GM18502 (cell line): ENCODE results near the gene DOCK4.

ENCODE experiments used
- ATAC-seq: cut with Tn5 transposase; IDR thresholded peaks from one replicate; pipeline ENCODE4 v1.9.1; 2021; ENCODE audit warnings: mild to moderate bottlenecking; ENCODE audit not compliant: unreplicated experiment, poor library complexity

The DOCK4 gene

GRCh38 chr7:112065758-112066157, 140.4 kb downstream of the DOCK4 start:
- no peak for ATAC-seq

DNA sequence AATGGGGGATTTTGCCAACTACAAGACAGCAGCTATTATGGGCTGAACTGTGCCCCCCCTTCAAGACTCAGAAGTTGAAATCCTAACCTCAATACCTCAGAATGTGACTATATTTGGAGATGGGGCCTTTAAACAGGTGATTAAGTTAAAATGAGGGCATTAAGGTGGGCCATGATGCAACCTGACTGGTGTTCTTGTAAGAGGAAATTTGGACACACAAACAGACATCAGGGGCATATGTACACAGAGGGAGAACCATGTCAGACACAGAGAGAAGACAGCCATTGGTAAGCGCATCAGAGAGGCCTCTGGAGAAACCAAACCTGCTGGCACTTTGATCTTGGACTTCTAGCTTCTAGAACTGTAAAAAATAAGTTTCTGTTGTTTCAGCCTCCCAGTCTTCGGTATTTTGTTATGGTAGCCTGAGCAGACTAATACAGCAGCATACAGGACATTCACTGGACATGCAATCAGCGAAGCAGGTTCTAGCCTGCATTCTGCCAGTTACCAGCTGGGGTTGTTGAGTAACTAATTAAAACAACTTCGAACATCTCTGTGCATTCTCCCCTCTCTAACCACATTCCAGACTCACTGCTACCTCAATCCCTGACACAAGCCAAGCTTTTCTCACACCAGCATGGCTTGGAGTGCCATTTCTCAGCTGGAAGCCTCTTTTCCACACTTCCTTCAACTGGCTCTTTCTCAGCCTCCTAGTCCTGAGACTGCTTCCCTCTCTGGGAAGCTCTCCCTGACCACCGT, 141.4 kb downstream of the DOCK4 start:
- ATAC-seq, result no peak

DNA sequence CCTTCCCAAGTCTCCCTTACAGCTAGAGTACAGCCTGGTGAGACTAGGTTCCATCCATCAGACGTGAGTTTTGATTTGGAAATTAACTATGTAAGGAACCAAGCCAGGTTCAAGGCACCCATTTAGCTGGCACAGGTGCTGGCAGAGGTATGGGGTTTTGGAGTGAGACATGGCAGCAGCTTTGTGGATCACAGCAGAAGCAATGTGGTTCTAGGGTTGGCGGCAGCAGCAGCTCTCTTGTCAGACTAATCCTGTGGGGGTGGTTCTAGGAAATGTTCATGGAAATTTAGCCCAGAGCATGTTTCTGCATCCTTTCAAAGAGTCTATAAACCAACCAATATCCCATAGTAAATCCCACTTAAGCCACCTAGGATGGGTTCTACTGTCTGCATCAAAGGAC, 142.2 kb downstream of the DOCK4 start:
- ATAC-seq, result no peak

- ATAC-seq, result no peak
These were observed 145.1 kb downstream of the DOCK4 start for GRCh38 chr7:112061051-112061450.

DNA sequence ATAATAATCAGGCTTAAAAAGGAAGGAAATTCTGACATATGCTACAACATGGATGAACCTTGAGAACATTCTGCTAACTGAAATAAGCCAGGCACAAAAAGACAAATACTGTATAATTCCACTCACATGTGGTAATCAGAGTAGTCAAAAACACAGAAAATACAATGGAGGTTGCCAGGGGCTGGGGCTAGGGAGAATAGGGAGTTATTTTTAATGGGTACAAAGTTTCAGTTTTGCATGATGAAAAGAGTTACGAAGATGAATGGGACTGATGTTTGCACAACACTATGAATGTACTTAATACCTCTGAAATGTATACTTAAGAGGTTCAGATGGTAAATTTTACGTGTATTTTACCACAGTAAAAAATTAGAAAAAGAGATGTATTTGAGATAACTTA, 145.6 kb downstream of the DOCK4 start:
- ATAC-seq, result no peak

GRCh38 chr7:112059675-112060074, 146.5 kb downstream of the DOCK4 start:
- ATAC-seq, result no peak

DNA sequence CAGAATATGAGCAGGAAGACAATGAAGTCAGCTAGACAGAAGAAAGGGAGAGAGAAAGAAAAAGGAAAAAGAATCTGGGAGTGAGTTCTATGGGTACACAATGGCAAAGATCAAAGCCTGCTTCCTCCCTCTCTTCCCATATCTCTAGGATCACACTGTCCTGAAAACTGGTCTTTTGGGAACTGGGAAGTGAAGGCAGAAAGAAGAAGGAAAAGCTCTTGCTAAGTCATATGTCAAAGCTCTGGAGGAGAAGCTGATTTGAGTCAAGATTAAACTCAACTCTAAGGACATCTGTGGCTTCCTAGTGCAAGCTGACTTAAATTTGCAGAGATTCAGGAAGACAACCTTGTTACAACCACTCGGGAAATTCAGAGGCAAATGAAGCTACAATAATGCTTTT, 147.5 kb downstream of the DOCK4 start:
- no peak for ATAC-seq

DNA sequence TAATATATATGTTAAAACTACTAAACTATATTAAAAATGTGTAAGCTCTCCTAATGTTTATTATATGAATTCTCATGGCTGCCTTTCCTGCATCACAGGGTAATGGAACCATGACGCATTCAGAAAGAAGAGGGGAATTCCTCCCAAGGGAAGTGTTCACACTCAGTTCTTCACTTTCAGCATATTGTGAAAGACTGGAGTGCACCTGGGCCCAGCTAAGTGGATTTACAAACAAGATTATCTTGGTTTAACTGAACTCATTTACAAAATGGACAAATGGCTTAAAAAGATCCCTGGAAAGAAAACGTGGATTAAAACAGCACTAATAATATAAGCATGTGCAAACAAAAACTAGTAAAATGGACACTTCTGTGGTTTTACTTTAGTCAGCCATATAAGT, 149.8 kb downstream of the DOCK4 start:
- ATAC-seq, result peak; percentile 87

GRCh38 chr7:112053737-112054069, 152.5 kb downstream of the DOCK4 start:
- ATAC-seq, result no peak

- ATAC-seq, result no peak
These were observed 153.0 kb downstream of the DOCK4 start for GRCh38 chr7:112052993-112053736.

- ATAC-seq, result no peak
These were observed 153.7 kb downstream of the DOCK4 start for GRCh38 chr7:112052498-112052897.

- ATAC-seq, result no peak
These were observed 155.8 kb downstream of the DOCK4 start for GRCh38 chr7:112050250-112050881.

GRCh38 chr7:112049555-112050249, 156.5 kb downstream of the DOCK4 start:
- no peak for ATAC-seq

DNA sequence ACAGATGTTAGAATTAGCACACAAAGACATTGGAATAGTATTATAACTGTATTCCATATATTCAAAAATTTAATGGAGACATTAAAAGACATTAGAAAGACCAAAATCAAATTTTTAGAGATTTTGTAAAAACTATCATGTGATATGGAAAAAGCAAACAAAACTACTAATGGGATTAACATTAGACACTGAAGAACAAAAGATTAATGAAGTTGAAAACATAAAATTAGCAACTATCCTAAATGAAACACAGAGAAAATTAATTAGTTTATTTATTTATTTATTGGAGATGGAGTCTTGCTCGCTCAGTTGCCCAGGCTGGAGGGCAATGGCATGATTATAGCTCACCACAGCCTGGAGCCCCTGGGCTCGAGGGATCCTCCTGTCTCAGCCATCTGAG, 158.8 kb downstream of the DOCK4 start:
- ATAC-seq, result no peak

DNA sequence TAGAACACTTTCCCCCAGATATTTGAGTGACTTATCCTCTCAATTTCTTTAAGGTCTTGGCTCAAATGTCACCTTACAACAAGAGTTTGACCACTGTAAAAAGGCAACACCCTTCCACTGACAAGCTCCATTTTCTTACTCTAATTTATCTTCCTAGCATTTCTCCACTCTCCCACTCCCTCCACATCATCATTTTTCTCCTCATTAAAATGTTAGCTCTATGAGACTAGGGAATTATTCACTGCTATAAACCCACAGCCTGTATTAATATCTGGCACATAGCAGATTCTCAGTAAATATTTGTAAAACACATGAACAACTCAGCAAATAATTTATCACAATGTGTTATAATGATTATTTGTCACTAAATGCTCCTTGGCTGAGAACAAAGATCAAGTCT, 161.0 kb downstream of the DOCK4 start:
- ATAC-seq, result no peak

- no peak for ATAC-seq
These were observed 163.6 kb downstream of the DOCK4 start for GRCh38 chr7:112042631-112043030.

- ATAC-seq, result no peak
These were observed 167.8 kb downstream of the DOCK4 start for GRCh38 chr7:112038353-112038752.

DNA sequence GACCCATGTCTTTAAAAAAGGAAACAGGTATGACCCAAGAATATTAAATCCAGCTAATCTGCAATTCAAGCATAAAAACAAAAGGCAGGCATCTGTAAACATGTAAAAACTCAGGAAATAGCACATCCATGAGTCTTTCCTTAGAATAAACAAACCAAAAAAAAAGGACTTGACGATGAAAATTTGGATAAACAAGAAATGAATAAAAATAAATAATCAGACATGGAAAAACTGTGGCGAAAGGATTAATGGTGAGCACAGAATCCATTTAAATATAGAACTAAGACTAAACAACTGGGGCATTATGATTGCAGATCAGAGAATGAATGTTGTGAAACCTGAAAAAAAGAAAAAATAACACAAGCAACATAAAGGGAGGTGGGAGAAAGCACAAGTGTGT, 170.1 kb downstream of the DOCK4 start:
- ATAC-seq, result no peak

GRCh38 chr7:112031689-112032088, 174.5 kb downstream of the DOCK4 start:
- ATAC-seq, result no peak

GRCh38 chr7:112025556-112025955, 180.6 kb downstream of the DOCK4 start:
- ATAC-seq, result no peak

GRCh38 chr7:112023786-112024185, 182.4 kb downstream of the DOCK4 start:
- ATAC-seq, result no peak
